Endothelial cell of umbilical vein (primary cell): Measurements from ENCODE around the gene TMBIM6.

Experiments used
- POLR2A ChIP-seq: IDR thresholded peaks from 2 replicates; pipeline ENCODE4 v1.6.1; 2012; ENCODE audit warnings: low read depth, mild to moderate bottlenecking, control low read depth, low read length
- TF ChIP-seq, protein P1 (sequence below), 2 donors: IDR thresholded peaks; 1 replicate in 1 of 2; 2 replicates in 1 of 2; pipeline ENCODE4 v1.5.1; 2011; ENCODE audit warnings: low read length in 2 of 2, mild to moderate bottlenecking in 2 of 2, moderate library complexity in 2 of 2, control low read depth in 1 of 2, inconsistent platforms in 1 of 2, low read depth in 1 of 2; ENCODE audit not compliant: insufficient read depth in 1 of 2; ENCODE audit errors: extremely low read depth in 1 of 2

- TF ChIP-seq, protein P1, sequence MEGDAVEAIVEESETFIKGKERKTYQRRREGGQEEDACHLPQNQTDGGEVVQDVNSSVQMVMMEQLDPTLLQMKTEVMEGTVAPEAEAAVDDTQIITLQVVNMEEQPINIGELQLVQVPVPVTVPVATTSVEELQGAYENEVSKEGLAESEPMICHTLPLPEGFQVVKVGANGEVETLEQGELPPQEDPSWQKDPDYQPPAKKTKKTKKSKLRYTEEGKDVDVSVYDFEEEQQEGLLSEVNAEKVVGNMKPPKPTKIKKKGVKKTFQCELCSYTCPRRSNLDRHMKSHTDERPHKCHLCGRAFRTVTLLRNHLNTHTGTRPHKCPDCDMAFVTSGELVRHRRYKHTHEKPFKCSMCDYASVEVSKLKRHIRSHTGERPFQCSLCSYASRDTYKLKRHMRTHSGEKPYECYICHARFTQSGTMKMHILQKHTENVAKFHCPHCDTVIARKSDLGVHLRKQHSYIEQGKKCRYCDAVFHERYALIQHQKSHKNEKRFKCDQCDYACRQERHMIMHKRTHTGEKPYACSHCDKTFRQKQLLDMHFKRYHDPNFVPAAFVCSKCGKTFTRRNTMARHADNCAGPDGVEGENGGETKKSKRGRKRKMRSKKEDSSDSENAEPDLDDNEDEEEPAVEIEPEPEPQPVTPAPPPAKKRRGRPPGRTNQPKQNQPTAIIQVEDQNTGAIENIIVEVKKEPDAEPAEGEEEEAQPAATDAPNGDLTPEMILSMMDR (IDR thresholded peaks at IDR 0.05; ENCODE audit: extremely low read depth in 1 of 2, insufficient read depth in 1 of 2, low read depth in 1 of 2, low read length in 2 of 2), result no peak
- TF ChIP-seq POLR2A, result no peak
These were observed 64.1 kb downstream of the TMBIM6 start for GRCh38 chr12:49805409-49805808.
